Osteoblast (primary cell): ENCODE data around the gene MTMR8. TPM values are rescaled to one million over a fixed set of nuclear protein-coding genes. Genes with fewer than 3 reads are reported as not detected.
"Not testable (repeated sequence)": the region's sequence is repeated elsewhere in the genome, so short reads cannot be mapped to it uniquely, and the experiment has no call there.

Experiments
- DNase-seq: peaks from one replicate; pipeline ENCODE4 v3.0.0; 2011; ENCODE audit warnings: low spot score, mixed read lengths; ENCODE audit not compliant: insufficient read length; ENCODE audit errors: missing footprints
- H2AFZ ChIP-seq: 2 replicates; pipeline ENCODE4 v1.6.0; 2011; ENCODE audit warnings: mild to moderate bottlenecking, low read length
- H3K27ac ChIP-seq: 2 replicates; pipeline ENCODE4 v1.5.1; 2011; ENCODE audit warnings: mild to moderate bottlenecking, low read depth, low read length, moderate library complexity
- H3K27me3 ChIP-seq: 2 replicates; pipeline ENCODE4 v1.6.0; 2012; ENCODE audit warnings: mild to moderate bottlenecking, control low read depth, inconsistent platforms, low read length, moderate library complexity; ENCODE audit not compliant: insufficient read depth
- H3K36me3 ChIP-seq: 2 replicates; pipeline ENCODE4 v1.5.1; 2011; ENCODE audit warnings: mild to moderate bottlenecking, low read length, control low read depth, moderate library complexity; ENCODE audit not compliant: insufficient read depth
- H3K4me1 ChIP-seq: 2 replicates; pipeline ENCODE4 v1.5.1; 2011; ENCODE audit warnings: mild to moderate bottlenecking, low read length, control low read depth, moderate library complexity; ENCODE audit not compliant: insufficient read depth
- H3K4me2 ChIP-seq: 2 replicates; pipeline ENCODE4 v1.6.0; 2011; ENCODE audit warnings: mild to moderate bottlenecking, low read length; ENCODE audit not compliant: insufficient read depth
- H3K4me3 ChIP-seq: fragments of 200-600 bp; sonication (generic); 3 replicates; pipeline ENCODE4 v1.5.1; 2012; ENCODE audit warnings: mild to moderate bottlenecking, low read length, inconsistent platforms; ENCODE audit not compliant: insufficient read depth
- H3K79me2 ChIP-seq: 2 replicates; pipeline ENCODE4 v1.6.0; 2012; ENCODE audit warnings: mild to moderate bottlenecking, low read length, control low read depth, inconsistent platforms; ENCODE audit not compliant: insufficient read depth
- H3K9me3 ChIP-seq: 2 replicates; pipeline ENCODE4 v1.5.1; 2011; ENCODE audit warnings: low read depth, low read length, control low read depth
- H4K20me1 ChIP-seq: 2 replicates; pipeline ENCODE4 v1.6.0; 2012; ENCODE audit warnings: mild to moderate bottlenecking, low read length, control low read depth; ENCODE audit not compliant: insufficient read depth
- total RNA-seq: library from RNA; depleted of rRNA; stranded (reverse); fragments of >200 nt; gene quantifications from 2 replicates; pipeline ENCODE4 v1.2.3, GENCODE V29; 2012
- TF ChIP-seq, protein P1 (sequence below): IDR thresholded peaks from 2 replicates; pipeline ENCODE4 v1.5.1; 2011; ENCODE audit warnings: mild to moderate bottlenecking, low read depth, low read length, moderate library complexity; ENCODE audit errors: extremely low read depth

The MTMR8 gene
- total RNA-seq, 1 donor = 0.72 TPM

DNA sequence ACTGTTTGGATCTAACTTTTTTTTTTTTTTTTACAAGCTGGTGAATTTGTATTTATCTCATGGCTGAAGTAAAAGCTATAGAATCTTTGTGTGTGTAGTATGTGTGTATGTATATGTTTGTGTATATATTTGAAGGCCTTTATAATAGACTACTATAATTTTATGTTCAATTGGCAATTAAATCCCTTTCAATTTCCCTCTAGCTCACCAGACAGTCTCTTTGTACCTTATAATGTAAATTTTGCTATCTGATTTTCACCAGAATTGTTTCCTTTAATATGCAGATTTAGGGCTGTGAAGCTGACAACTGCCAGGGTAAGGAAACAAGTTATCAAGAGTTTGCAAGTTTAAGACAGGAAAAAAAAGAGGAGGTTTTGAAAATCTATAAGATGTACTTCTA is 33.1 kb upstream of the MTMR8 start:
- Histone ChIP-seq H3K79me2 (no peaks in the 10 kb centered on the region), H3K27ac (no peak overlapping the region), H3K4me2 (no peak overlapping the region), H3K36me3 (no peaks in the 10 kb centered on the region), H3K4me1 (no peaks in the 10 kb centered on the region), H4K20me1 (no peaks in the 10 kb centered on the region), H3K4me3 (no peak overlapping the region), H2AFZ (no peak overlapping the region), H3K27me3 (no peaks in the 10 kb centered on the region), H3K9me3 (no peaks in the 10 kb centered on the region)
- DNase-seq = no peak
- TF ChIP-seq, protein P1, sequence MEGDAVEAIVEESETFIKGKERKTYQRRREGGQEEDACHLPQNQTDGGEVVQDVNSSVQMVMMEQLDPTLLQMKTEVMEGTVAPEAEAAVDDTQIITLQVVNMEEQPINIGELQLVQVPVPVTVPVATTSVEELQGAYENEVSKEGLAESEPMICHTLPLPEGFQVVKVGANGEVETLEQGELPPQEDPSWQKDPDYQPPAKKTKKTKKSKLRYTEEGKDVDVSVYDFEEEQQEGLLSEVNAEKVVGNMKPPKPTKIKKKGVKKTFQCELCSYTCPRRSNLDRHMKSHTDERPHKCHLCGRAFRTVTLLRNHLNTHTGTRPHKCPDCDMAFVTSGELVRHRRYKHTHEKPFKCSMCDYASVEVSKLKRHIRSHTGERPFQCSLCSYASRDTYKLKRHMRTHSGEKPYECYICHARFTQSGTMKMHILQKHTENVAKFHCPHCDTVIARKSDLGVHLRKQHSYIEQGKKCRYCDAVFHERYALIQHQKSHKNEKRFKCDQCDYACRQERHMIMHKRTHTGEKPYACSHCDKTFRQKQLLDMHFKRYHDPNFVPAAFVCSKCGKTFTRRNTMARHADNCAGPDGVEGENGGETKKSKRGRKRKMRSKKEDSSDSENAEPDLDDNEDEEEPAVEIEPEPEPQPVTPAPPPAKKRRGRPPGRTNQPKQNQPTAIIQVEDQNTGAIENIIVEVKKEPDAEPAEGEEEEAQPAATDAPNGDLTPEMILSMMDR = no peak

DNA sequence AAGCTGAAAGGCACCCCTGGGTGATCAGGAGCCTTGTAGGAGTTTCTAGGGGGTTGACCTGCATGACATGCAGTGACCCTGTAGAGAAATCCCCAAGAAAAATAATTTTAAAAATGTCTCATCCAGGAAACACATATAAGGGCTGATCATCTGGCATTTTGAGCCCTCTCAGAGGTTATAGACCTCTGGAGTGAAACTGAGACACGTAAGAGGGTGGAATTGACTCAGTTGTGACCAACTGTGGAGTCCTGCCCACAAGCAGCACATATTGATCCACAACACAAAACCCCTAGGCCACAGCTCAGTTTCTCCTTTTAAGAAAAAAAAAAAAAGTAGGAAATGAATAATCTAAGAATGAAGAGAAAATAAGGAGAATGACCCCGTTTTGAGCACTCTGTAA is 32.5 kb upstream of the MTMR8 start:
- no peak for DNase-seq
- Histone ChIP-seq H3K79me2 (no peaks in the 10 kb centered on the region), H4K20me1 (no peaks in the 10 kb centered on the region), H3K36me3 (no peaks in the 10 kb centered on the region), H3K27me3 (no peaks in the 10 kb centered on the region), H3K4me2 (no peak overlapping the region), H3K9me3 (no peaks in the 10 kb centered on the region), H2AFZ (no peak overlapping the region), H3K4me3 (no peak overlapping the region), H3K27ac (no peak overlapping the region), H3K4me1 (no peaks in the 10 kb centered on the region)
- TF ChIP-seq, protein P1 = no peak

DNA sequence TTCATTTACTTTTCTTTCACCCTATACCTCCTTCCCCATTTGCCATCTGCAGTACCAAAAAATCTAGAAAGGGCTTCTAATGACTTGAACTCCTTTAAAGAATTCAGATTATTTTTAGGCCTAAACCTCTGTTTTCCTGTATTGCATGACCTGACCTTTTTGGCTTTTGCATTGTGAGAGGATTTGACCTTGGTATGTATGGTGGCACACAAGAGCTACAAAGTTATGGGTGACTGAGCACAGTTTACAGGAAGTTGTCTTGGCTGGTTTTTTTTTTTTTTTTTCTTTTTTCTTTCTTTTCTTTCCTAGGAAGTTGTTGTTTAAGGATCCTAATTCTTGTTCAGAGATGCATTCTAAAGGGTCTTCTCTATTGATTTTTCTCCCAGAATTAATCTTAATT is 32.0 kb upstream of the MTMR8 start:
- H3K27me3 ChIP-seq = no peaks in the 10 kb centered on the region
- no peak overlapping the region for H2AFZ ChIP-seq
- TF ChIP-seq, protein P1 = no peak
- no peaks in the 10 kb centered on the region for H3K79me2 ChIP-seq
- H3K4me2 ChIP-seq = no peak overlapping the region
- no peaks in the 10 kb centered on the region for H4K20me1 ChIP-seq
- no peak overlapping the region for H3K27ac ChIP-seq
- H3K4me1 ChIP-seq = no peaks in the 10 kb centered on the region
- no peak overlapping the region for H3K4me3 ChIP-seq
- DNase-seq = no peak
- H3K9me3 ChIP-seq = no peaks in the 10 kb centered on the region
- H3K36me3 ChIP-seq = no peaks in the 10 kb centered on the region

DNA sequence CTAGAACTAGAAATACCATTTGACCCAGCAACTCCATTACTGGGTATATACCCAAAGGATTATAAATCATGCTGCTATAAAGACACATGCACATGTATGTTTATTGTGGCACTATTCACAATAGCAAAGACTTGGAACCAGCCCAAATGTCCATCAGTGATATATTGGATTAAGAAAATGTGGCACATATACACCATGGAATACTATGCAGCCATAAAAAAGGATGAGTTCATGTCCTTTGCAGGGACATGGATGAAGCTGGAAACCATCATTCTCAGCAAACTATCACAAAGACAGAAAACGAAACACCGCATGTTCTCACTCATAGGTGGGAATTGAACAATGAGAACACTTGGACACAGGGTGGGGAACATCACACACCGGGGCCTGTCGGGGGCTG is 14.5 kb upstream of the MTMR8 start:
- not testable (repeated sequence) for H3K4me1 ChIP-seq, H3K4me2 ChIP-seq, H3K79me2 ChIP-seq, DNase-seq, H3K36me3 ChIP-seq, H2AFZ ChIP-seq, H3K27me3 ChIP-seq, H4K20me1 ChIP-seq, H3K27ac ChIP-seq, H3K9me3 ChIP-seq, H3K4me3 ChIP-seq

DNA sequence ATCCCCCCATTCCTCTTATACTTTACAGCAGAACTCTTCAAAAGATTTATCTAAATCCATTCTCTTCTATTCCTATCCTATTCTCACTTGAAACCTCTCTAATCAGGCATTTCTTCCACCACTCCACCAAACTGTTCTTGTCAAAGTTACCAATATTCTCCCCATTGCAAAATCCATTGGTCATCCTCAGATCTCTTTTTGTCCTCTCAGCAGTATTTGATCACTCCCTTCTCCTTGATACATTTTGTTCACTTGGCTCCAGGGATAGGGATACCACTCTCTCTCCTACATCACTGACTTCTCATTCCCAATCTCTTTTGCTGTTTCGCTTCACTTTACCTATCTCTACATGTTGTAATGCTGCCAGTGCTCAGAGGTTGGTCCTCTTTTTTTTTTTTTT is 2.8 kb upstream of the MTMR8 start:
- H3K27me3 ChIP-seq = no peaks in the 10 kb centered on the region
- no peak overlapping the region for H3K4me3 ChIP-seq
- H3K4me2 ChIP-seq = no peak overlapping the region
- no peak overlapping the region for H3K27ac ChIP-seq
- H3K79me2 ChIP-seq = no peaks in the 10 kb centered on the region
- H3K36me3 ChIP-seq = no peaks in the 10 kb centered on the region
- TF ChIP-seq, protein P1 = no peak
- no peaks in the 10 kb centered on the region for H3K4me1 ChIP-seq
- no peaks in the 10 kb centered on the region for H4K20me1 ChIP-seq
- H2AFZ ChIP-seq = no peak overlapping the region
- H3K9me3 ChIP-seq = no peaks in the 10 kb centered on the region
- no peak for DNase-seq
